CD4-positive, alpha-beta T cell treated with Interleukin-6 at 100 ng/mL for 8 hours (primary cell): ENCODE measurements around the gene TSSK6.

Source experiments
- DNase-seq: peaks from one replicate; pipeline ENCODE4 v3.0.0-alpha.2; 2020; ENCODE audit warnings: mixed read lengths, low spot score

Gene TSSK6

GRCh38 chr19:19530889-19531288 lies 15.5 kb upstream of the TSSK6 start:
- DNase-seq: no peak

DNA sequence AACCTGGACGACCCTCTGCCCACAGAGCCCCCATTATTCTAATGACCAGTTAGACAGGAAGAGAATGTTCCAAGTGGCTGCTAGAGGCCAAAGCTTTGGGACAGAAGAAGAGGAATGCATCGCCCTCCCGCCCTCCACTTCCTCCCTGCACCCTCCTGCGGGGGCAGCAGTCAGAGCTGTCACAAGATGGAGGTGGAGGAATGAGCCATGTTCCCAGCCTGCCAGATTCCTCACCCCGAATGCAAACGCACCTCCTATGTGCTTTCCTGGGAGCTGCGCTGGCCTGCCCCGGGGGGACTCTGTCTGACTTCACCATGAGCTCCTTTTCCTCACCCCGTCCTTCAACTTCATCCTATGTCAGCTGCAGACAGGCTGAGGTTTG lies 15.1 kb upstream of the TSSK6 start:
- DNase-seq: no peak

DNA sequence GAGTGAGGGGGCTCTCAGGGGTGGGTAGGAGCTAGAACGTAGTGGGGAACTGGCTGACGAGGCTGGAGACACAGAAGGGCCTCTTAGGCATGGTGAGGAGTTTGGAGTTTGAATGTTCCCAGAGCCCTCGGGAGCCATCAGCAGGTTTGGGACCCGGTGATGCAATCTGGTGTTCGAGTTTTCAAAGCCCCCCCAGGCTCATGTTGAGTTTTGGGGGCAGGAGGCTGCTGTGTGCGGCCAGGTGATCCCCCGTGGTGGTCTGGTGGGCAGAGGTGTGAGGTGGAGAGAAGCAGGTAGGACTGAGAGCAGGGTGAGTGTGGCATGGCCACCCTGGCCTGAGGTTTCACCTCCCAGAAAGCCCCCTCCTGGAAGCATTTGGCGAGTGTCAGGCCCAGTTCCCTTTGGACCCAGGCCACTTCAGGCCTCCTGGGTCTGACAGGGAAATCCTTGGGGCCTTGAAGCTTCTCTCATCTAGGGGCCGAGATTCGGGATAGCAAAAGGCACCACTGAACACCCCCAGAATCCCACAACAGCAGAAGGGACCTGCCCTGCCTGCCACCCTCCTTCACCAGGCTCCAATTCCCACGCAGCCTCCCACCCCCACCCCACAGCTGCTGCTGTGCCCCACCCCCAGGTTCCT lies 14.6 kb upstream of the TSSK6 start:
- no peak for DNase-seq

DNA sequence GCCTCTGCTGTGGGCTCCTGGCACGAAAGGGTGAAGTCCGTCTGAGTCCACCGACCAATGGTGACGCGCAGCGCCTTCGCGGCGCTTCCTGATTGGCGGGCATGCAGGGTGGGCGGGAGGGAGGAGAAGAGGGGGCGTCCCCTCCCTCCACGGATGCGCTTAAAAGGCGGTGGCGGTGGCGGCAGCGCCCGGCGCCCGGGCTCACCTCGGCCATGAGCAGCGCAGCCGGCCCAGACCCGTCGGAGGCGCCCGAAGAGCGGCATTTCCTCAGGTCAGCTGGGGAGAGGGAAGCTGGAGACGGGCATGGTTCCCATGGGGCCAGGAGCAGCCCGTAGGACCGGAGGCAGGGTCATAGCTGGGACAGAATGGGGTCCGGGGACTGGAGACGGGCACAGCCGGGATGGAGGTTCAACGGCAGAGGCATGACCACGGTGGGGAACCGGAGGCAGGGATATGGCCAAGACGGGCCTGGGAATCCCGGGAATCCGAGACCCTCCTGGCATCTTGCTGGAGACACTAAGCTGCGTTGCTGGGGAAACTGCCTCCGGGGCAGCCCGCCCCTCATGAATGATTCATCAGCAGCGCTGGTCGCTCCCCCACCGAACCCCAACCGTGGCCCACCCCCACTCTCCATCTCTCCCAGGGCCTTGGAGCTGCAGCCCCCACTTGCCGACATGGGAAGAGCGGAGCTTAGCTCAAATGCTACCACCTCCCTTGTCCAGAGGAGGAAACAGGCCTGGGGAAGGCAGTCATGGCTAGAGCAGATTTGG lies 13.6 kb upstream of the TSSK6 start, which contains the start of gene YJEFN3:
YJEFN3 (plus strand) TSS at position 191 of the 770 bp plus-strand sequence; CDS start at position 213, 22 bp downstream.
- no peak for DNase-seq

DNA sequence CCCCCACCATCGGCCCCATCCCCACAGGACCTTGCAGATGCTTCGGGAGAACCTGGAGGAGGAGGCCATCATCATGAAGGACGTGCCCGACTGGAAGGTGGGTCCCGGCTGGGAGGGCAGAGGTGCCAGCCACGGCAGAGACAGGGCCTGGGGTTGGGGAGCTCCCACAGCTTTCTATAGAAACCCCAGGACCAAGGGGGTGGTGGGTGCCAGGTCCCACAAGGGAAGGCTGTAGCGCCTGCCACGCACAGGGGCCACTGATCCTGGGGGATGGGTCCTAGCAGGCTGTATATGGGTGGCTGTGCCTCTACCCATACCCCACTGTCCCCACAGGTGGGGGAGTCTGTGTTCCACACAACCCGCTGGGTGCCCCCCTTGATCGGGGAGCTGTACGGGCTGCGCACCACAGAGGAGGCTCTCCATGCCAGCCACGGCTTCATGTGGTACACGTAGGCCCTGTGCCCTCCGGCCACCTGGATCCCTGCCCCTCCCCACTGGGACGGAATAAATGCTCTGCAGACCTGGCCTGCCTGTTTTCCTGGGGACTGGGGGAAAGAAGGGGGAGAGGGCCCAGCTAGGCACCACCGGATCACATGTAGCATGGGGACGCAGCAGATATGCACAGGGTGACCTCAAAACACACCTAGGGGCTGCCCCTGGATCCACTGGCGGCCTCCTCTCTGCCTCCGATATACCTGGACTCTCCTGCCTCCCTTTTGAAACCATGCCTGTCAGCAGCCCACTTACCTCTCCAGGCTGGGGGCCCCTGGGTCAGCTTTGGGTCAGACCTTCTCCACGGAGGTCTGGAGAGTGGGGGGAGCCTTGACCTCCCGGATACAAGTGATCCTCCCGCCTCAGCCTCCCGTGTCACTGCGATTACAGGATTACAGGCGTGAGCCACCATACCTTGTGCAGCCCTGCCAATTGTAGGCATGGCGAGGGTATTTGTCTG lies 12.6 kb upstream of the TSSK6 start:
- no peak for DNase-seq

- no peak for DNase-seq
Measured at GRCh38 chr19:19527371-19527656, 12.0 kb upstream of the TSSK6 start.

DNA sequence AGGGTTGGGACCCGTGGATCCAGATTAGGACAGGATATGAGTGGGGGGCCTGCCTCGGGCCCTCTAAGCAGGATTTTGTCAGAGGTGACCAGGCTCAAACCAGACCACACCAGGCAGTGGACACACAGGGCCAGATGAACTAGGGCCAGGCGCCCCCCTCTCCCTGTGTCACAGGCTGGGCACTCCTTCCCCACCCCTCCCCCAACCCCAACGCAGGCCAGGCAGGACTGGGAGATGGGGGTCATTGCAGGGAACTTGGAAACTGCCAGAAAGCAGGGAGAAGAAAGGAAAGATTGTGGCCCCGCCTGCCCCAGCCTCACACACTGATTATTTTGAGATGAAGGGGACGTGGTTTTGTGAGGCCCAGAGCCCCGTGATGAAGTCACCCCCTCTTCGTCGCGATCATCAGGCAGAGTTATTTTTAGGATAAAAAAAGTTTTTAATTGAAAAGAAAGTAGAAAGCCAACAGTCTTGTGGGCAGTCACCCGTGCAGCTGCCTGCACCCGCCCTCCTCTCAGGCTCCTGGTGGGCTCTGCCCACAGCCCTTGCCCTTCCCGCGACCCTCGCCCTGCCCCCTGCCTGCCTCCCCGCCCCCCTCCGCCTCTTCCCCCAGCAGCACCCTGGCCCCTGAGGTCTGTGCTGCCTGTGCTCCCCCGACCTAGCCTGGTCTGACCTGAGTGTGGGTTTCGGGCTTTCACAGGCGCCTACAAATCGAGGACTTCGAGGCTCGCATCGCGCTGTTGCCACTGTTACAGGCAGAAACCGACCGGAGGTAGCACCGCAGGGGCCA lies 11.4 kb upstream of the TSSK6 start:
- no peak for DNase-seq

GRCh38 chr19:19525611-19526380 lies 10.4 kb upstream of the TSSK6 start:
- DNase-seq: no peak

DNA sequence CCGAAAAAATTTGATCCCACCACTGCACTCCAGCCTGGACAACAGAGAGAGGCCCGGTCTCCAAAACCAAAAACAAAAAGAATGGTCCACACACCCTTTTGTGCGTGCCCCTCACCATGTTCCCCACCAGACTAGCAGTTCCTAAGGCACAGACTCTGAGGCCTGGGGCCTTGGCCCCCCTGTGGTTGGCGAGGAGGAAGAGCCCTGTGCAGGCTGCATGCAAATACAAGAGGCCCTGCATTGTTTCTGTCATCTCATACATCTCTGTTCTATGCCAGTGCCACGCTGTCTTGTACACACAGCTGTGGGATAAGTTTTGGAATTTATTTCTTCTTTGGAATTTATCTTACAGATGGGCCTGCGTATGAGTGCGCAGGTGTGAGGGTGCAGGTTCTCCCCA lies 8.7 kb upstream of the TSSK6 start:
- no peak for DNase-seq

DNA sequence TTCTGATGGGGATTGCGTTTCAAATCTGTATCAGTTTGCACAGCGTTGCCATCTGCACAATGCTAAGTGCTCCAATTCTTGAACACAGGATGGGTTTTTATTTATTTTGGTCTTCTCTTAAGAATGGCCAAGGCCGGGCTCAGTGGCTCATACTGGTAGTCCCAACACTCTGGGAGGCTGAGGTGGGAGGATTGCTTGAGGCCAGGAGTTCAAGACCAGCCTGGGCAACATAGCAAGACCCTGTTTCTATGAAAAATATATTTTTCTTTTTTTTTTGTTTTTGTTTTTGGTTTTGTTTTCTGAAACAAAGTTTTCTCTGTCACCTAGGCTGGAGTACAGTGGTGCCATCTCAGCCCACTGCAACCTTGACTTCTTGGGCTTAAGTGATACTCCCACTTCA lies 7.8 kb upstream of the TSSK6 start:
- DNase-seq: no peak

GRCh38 chr19:19520989-19521388 lies 5.6 kb upstream of the TSSK6 start:
- DNase-seq: no peak

DNA sequence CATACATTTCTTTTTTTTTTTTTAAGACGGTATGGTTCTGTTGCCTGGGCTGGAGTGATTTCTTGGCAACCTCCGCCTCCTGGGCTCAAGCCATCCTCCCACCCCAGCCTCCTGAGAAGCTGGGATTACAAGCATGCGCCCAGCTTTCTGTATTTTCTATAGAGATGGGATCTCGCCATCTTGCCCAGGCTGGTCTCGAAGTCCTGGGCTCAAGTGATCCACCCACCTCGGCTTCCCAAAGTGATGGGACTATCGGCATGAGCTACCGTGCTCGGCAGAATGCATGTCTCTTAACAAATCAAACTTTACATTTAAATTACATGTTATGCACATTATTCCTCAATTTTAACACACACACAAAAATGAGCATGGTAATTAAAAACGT lies 1.9 kb upstream of the TSSK6 start:
- DNase-seq: no peak

- DNase-seq: peak; percentile 89
Measured at GRCh38 chr19:19515642-19516519, 533 bp upstream of the TSSK6 start, which contains the start of gene NDUFA13. Gene NDUFA13, plus strand, starts transcription at chr19:19516225. Its CDS starts 14 bp downstream, at chr19:19516239.

- DNase-seq: no peak
Measured at GRCh38 chr19:19514215-19514657, 1.1 kb downstream of the TSSK6 start.

GRCh38 chr19:19513682-19514081 lies 1.7 kb downstream of the TSSK6 start:
- DNase-seq: no peak

- no peak for DNase-seq
Measured at GRCh38 chr19:19510432-19510831, 4.9 kb downstream of the TSSK6 start.

DNA sequence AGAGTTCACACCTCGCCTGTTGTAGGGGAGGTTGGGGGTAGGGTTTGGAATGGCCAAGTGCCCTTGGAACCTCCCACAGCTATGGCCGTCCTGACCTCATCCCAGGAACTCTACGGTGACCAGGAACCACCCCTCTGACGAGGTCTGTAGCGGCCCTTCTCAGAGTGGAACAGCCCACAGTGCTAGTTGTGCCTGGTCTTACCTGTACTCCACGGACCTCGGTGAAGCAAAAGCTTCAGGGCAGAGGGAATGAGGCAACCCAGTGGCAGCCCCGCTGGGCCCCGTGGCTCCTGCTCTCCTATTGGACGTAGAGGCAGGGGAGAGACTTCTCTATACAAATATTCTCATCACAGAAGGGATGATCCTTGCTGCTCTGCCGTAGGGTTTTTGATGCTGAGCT lies 7.1 kb downstream of the TSSK6 start:
- DNase-seq: no peak

GRCh38 chr19:19507354-19507753 lies 8.0 kb downstream of the TSSK6 start:
- DNase-seq: no peak

- no peak for DNase-seq
Measured at GRCh38 chr19:19506592-19506991, 8.8 kb downstream of the TSSK6 start.
